Measurements from ENCODE around the gene GALNT7. TPM values are rescaled to one million over a fixed set of nuclear protein-coding genes. Genes with fewer than 3 reads are reported as not detected.

GALNT7 gene
- total RNA-seq, 2 experiments from 2014 or later: 15.9 to 16.2 TPM

DNA sequence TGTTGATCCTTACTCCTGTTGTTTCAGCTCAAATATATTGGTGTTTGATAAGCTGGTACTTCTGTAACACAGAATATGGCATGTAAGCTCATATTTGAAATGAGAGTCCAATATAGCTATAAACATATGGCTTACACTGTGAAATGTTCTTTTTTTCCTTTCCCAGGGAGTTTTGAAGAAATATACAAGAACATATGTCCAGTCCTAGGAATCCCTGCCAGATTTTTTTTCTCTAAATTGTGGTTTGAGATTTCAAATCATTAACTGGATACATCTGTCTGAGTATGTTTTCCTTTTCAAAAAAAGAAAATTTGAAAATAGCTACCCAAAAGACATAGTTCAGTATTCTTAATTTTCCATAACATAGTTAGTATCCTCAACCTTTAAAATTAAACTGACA lies 105.3 kb downstream of the GALNT7 start:
- Mint-ChIP-seq H3K4me1 (no peaks in the 10 kb centered on the region), H3K27me3 (no peaks in the 10 kb centered on the region), H3K36me3 (peaks cover 19% of the 10 kb centered on the region), H3K27ac (no peak overlapping the region), H3K9me3 (peaks cover 1% of the 10 kb centered on the region), H3K4me3 (no peak overlapping the region)
- POLR2A ChIA-PET: no interaction called here
- no peak for ATAC-seq (ENCODE audit: low read depth)
- no peak for DNase-seq

GRCh38 chr4:173274744-173275143 lies 106.1 kb downstream of the GALNT7 start:
- H3K27ac Mint-ChIP-seq: no peak overlapping the region
- peaks cover 2% of the 10 kb centered on the region for H3K9me3 Mint-ChIP-seq
- H3K4me3 Mint-ChIP-seq: no peak overlapping the region
- no peaks in the 10 kb centered on the region for H3K4me1 Mint-ChIP-seq
- DNase-seq (no peak), ATAC-seq (ENCODE audit: low read depth) (no peak)
- H3K36me3 Mint-ChIP-seq: peaks cover 20% of the 10 kb centered on the region
- POLR2A ChIA-PET: no interaction called here
- H3K27me3 Mint-ChIP-seq: no peaks in the 10 kb centered on the region

DNA sequence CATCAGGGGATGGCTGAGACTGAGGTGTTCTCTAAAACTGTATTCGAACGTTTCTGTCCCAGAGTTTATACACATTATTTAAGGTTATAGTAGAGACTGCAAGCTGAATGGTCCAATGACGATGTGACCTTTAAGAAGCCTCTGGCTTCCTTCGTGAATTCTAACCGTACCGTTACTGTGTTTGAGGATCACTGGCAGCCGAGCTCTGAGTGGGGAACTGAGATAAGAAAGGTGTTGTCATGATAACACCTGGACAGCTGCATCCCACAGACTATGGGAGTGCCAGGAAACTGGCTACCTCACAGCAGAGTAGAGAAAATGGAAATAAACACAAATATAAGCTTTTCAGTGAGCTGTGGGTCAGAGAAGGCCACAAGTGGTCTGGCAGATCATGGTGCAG lies 106.5 kb downstream of the GALNT7 start:
- ATAC-seq (ENCODE audit: low read depth): no peak
- Mint-ChIP-seq H3K9me3 (peaks cover 2% of the 10 kb centered on the region), H3K27me3 (no peaks in the 10 kb centered on the region), H3K27ac (no peak overlapping the region), H3K36me3 (peaks cover 20% of the 10 kb centered on the region), H3K4me1 (no peaks in the 10 kb centered on the region), H3K4me3 (no peak overlapping the region)
- POLR2A ChIA-PET: no interaction called here
- no peak for DNase-seq

GRCh38 chr4:173277340-173277739 lies 108.7 kb downstream of the GALNT7 start:
- H3K36me3 Mint-ChIP-seq: peaks cover 24% of the 10 kb centered on the region
- no peak for ATAC-seq (ENCODE audit: low read depth)

DNA sequence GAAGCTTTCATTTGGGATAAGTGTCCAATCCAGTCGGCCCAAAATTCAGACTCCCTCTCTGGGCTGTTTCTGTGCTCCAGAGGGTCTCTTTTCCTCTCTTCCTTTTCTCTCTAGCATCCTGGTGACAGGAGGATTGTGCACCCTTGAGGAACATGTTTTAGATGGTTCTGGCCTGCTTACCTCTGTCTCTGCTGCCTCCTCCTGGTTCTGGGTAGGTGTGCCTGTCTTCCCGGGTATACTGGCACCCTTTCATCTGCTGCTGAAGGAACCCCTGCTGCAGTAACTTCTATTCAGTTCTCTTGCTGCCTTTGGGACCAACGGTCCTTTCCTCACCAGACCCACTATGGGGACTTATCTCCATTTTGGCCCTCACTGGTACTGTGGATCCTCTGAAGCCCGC lies 112.4 kb downstream of the GALNT7 start:
- peaks cover 26% of the 10 kb centered on the region for H3K36me3 Mint-ChIP-seq
- H3K4me3 Mint-ChIP-seq: no peak overlapping the region
- no peak for ATAC-seq (ENCODE audit: low read depth)
- POLR2A ChIA-PET: no interaction called here
- H3K4me1 Mint-ChIP-seq: no peaks in the 10 kb centered on the region
- no peaks in the 10 kb centered on the region for H3K27me3 Mint-ChIP-seq
- H3K9me3 Mint-ChIP-seq: peaks cover 12% of the 10 kb centered on the region
- H3K27ac Mint-ChIP-seq: no peak overlapping the region
- DNase-seq: no peak

More at GRCh38 chr4:173277340-173277739, 108.7 kb downstream of the GALNT7 start:
- no peak overlapping the region for H3K4me3 Mint-ChIP-seq
- no peak for DNase-seq
- POLR2A ChIA-PET: no interaction called here
- no peaks in the 10 kb centered on the region for H3K4me1 Mint-ChIP-seq
- H3K27me3 Mint-ChIP-seq: no peaks in the 10 kb centered on the region
- peaks cover 2% of the 10 kb centered on the region for H3K9me3 Mint-ChIP-seq
- no peak overlapping the region for H3K27ac Mint-ChIP-seq

GRCh38 chr4:173281406-173282255 lies 113.0 kb downstream of the GALNT7 start:
- no peaks in the 10 kb centered on the region for H3K27me3 Mint-ChIP-seq
- H3K36me3 Mint-ChIP-seq: peaks cover 26% of the 10 kb centered on the region
- peaks cover 12% of the 10 kb centered on the region for H3K9me3 Mint-ChIP-seq
- ATAC-seq (ENCODE audit: low read depth) (no peak), DNase-seq (no peak)
- H3K27ac Mint-ChIP-seq: no peak overlapping the region
- H3K4me3 Mint-ChIP-seq: no peak overlapping the region
- no peaks in the 10 kb centered on the region for H3K4me1 Mint-ChIP-seq
- POLR2A ChIA-PET: no interaction called here

DNA sequence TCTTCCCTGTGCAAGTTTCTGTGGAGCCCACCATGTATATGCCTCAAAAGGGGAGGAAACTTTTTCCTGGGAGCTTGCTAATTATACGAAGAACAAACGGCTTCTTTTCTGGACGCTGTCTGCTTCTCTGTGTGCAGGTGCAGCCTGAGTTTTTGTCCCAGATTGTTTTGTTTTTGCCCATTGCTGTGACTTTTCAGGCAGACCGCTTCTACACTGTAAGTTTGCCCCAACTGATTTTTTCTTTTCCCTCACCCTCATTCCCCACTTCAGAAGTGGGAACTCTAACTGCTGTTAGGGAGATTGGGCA lies 113.6 kb downstream of the GALNT7 start:
- DNase-seq: no peak
- Mint-ChIP-seq H3K4me1 (no peaks in the 10 kb centered on the region), H3K4me3 (no peak overlapping the region), H3K9me3 (peaks cover 12% of the 10 kb centered on the region), H3K27me3 (no peaks in the 10 kb centered on the region), H3K36me3 (peaks cover 26% of the 10 kb centered on the region), H3K27ac (no peak overlapping the region)
- POLR2A ChIA-PET: no interaction called here
- no peak for ATAC-seq (ENCODE audit: low read depth)

- Mint-ChIP-seq H3K4me1 (no peaks in the 10 kb centered on the region), H3K9me3 (peaks cover 12% of the 10 kb centered on the region), H3K4me3 (no peak overlapping the region), H3K36me3 (peaks cover 25% of the 10 kb centered on the region), H3K27me3 (no peaks in the 10 kb centered on the region), H3K27ac (no peak overlapping the region)
- DNase-seq (no peak), ATAC-seq (ENCODE audit: low read depth) (no peak)
- POLR2A ChIA-PET: interaction anchor here (0.6 kb wide), 1 partner anchor 74 kb away, joined by 3 read pairs; no protein-coding TSS in a partner anchor
Measured at GRCh38 chr4:173282626-173283025, 114.0 kb downstream of the GALNT7 start.

GRCh38 chr4:173284463-173284862 lies 115.9 kb downstream of the GALNT7 start:
- no peaks in the 10 kb centered on the region for H3K27me3 Mint-ChIP-seq
- peaks cover 11% of the 10 kb centered on the region for H3K9me3 Mint-ChIP-seq
- H3K27ac Mint-ChIP-seq: no peak overlapping the region
- DNase-seq: no peak
- no peak overlapping the region for H3K4me3 Mint-ChIP-seq
- ATAC-seq (ENCODE audit: low read depth): no peak
- peaks cover 9% of the 10 kb centered on the region for H3K4me1 Mint-ChIP-seq
- POLR2A ChIA-PET: no interaction called here
- peaks cover 17% of the 10 kb centered on the region for H3K36me3 Mint-ChIP-seq

- ATAC-seq (ENCODE audit: low read depth) (no peak), DNase-seq (no peak)
- Mint-ChIP-seq H3K27ac (no peak overlapping the region), H3K27me3 (no peaks in the 10 kb centered on the region), H3K9me3 (peaks cover 11% of the 10 kb centered on the region), H3K4me1 (peaks cover 9% of the 10 kb centered on the region), H3K4me3 (no peak overlapping the region), H3K36me3 (peaks cover 9% of the 10 kb centered on the region)
- POLR2A ChIA-PET: interaction anchor here (0.7 kb wide), 1 partner anchor 112 kb away, joined by 3 read pairs; no protein-coding TSS in a partner anchor
Measured at GRCh38 chr4:173287486-173287885, 118.9 kb downstream of the GALNT7 start.

GRCh38 chr4:173288296-173288695 lies 119.7 kb downstream of the GALNT7 start:
- POLR2A ChIA-PET: interaction anchor here (0.7 kb wide), 2 partner anchors 84 to 113 kb away, joined by 3 read pairs; no protein-coding TSS in a partner anchor
- Mint-ChIP-seq H3K27me3 (no peaks in the 10 kb centered on the region), H3K36me3 (peaks cover 6% of the 10 kb centered on the region), H3K4me3 (no peak overlapping the region), H3K27ac (peak overlapping the region; percentile 14), H3K4me1 (peaks cover 9% of the 10 kb centered on the region), H3K9me3 (peaks cover 11% of the 10 kb centered on the region)
- ATAC-seq (ENCODE audit: low read depth): peak; percentile 54
- DNase-seq: peak; percentile 46

DNA sequence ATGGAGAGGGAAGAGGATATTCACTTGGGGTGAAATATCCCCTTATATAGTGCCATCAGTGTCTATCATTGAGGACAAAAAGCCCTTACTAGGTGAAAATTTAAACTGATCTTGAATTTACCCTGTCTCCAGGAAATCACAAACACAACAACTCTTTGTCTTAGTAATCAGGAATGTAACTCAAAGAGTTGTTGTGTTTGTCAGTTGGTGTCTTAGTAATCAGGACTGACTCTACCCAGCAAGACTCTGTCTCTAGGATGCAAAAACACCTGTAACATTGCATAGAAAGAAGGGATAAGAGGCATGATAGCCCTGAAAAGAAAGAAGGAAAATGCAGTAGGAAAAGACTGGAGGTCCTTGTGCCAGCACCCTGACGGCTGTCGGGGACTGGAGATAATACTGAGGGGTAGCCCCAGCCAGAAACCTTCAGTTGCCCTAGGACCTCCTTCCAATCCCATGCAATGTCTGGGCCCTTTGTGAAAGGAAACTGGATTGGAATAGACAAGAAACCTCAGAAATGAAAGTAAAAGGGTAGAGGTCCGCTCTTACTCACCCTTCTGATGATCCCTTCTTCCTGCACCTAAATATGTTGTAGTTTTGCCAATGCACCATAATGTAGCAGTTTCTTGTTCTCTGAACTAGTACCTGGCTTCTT lies 120.2 kb downstream of the GALNT7 start:
- H3K27me3 Mint-ChIP-seq: no peaks in the 10 kb centered on the region
- peaks cover 9% of the 10 kb centered on the region for H3K4me1 Mint-ChIP-seq
- no peak for DNase-seq
- no peak for ATAC-seq (ENCODE audit: low read depth)
- peaks cover 11% of the 10 kb centered on the region for H3K9me3 Mint-ChIP-seq
- H3K36me3 Mint-ChIP-seq: peaks cover 6% of the 10 kb centered on the region
- peak overlapping the region; percentile 14 for H3K27ac Mint-ChIP-seq
- peak overlapping the region; percentile 54 for H3K4me3 Mint-ChIP-seq
- POLR2A ChIA-PET: interaction anchor here (0.7 kb wide), 1 partner anchor 84 kb away, joined by 3 read pairs; no protein-coding TSS in a partner anchor

DNA sequence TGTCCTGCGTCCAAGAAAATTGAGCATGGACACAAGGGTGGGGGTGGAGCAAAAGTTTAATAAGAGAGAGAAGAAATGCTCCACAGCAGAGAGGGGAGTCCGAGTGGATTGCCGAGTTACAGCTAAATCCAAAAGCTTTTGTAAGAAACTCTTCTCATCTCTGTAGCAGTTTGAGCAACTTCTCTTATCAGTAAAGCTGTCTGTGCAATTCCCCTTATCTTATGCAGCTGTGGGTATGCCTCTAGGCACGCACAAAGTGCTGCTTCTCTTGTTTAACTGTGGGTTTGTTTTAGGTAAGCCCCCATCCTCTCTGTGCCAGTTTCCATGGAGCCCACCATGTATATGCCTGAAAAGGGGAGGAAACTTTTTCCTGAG lies 120.7 kb downstream of the GALNT7 start:
- no peak for DNase-seq
- peaks cover 9% of the 10 kb centered on the region for H3K4me1 Mint-ChIP-seq
- H3K36me3 Mint-ChIP-seq: peaks cover 6% of the 10 kb centered on the region
- no peak overlapping the region for H3K27ac Mint-ChIP-seq
- peak overlapping the region; percentile 54 for H3K4me3 Mint-ChIP-seq
- no peaks in the 10 kb centered on the region for H3K27me3 Mint-ChIP-seq
- POLR2A ChIA-PET: no interaction called here
- peaks cover 11% of the 10 kb centered on the region for H3K9me3 Mint-ChIP-seq
- ATAC-seq (ENCODE audit: low read depth): no peak

DNA sequence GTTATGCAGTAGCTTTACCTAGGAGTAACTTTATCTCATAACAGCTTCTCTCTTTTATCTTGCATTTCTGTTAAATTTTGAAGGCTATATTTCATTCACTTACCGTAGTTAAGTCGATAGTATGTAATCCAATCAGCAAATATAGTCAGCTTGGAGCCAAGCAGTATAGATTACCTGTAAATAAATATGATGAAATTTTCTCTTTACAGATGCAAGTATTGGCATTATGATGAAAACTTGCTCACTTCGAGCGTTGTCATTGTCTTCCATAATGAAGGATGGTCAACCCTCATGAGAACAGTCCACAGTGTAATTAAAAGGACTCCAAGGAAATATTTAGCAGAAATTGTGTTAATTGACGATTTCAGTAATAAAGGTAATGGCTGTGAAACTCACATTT lies 123.3 kb downstream of the GALNT7 start:
- Mint-ChIP-seq H3K9me3 (peaks cover 1% of the 10 kb centered on the region), H3K27me3 (no peaks in the 10 kb centered on the region), H3K4me3 (no peak overlapping the region), H3K27ac (no peak overlapping the region), H3K4me1 (peaks cover 9% of the 10 kb centered on the region), H3K36me3 (no peaks in the 10 kb centered on the region)
- DNase-seq: no peak
- ATAC-seq (ENCODE audit: low read depth): no peak
- POLR2A ChIA-PET: no interaction called here
